Stomach (tissue), 9 donors: ENCODE measurements around the gene MED8. TPM values are rescaled to one million over a fixed set of nuclear protein-coding genes. Genes with fewer than 3 reads are reported as not detected.
A peak's percentile ranks its signal among the peaks of the same experiment; 100 is the strongest.

Experiments
- DNase-seq, 2 donors: peaks; one replicate each; pipeline versions ENCODE4 v3.0.0 to v3.0.0-alpha.2; 2013 to 2019
- H3K27ac ChIP-seq, 5 donors: fragments of 200-600 bp in 4 of 5; sonication (generic) in 4 of 5; one replicate each; pipeline ENCODE4 v1.5.1; 2013 to 2019; ENCODE audit warnings: mild to moderate bottlenecking in 1 of 5, moderate library complexity in 1 of 5
- H3K27me3 ChIP-seq, 3 donors: fragments of 200-600 bp; sonication (generic); one replicate each; pipeline ENCODE4 v1.5.1; 2017 to 2019; ENCODE audit warnings: mixed run types in 1 of 3
- H3K36me3 ChIP-seq, 4 donors: fragments of 200-600 bp; sonication (generic); 1 replicate in 3 of 4; 2 replicates in 1 of 4; pipeline ENCODE4 v1.5.1; 2016 to 2019
- H3K4me1 ChIP-seq, 4 donors: fragments of 200-600 bp; sonication (generic); one replicate each; pipeline ENCODE4 v1.5.1; 2016 to 2019
- H3K4me3 ChIP-seq, 4 donors: fragments of 200-600 bp; sonication (generic) in 3 of 4; one replicate each; pipeline ENCODE4 v1.5.1; 2016 to 2019; ENCODE audit warnings: mild to moderate bottlenecking in 1 of 4
- H3K9me3 ChIP-seq, 4 donors: fragments of 200-600 bp; sonication (generic); one replicate each; pipeline ENCODE4 v1.5.1; 2016 to 2019
- CTCF ChIP-seq, 7 experiments: fragments of 450-650 bp in 4 of 7; fragments of 200-600 bp in 3 of 7; sonication (generic) in 3 of 7; IDR thresholded peaks; one replicate each; pipeline ENCODE4 v1.5.1; 2016 to 2019; ENCODE audit warnings: antibody characterized with exemption in 7 of 7, control low read depth in 2 of 7, mild to moderate bottlenecking in 1 of 7
- EP300 ChIP-seq: sonication (generic); formaldehyde crosslinking; IDR thresholded peaks from one replicate; pipeline ENCODE4 v1.6.1; 2017; ENCODE audit warnings: antibody characterized with exemption
- POLR2A ChIP-seq, 4 donors: fragments of 450-650 bp; IDR thresholded peaks; one replicate each; pipeline ENCODE4 v1.6.1; 2016; ENCODE audit warnings: antibody characterized with exemption in 4 of 4, control low read depth in 2 of 4, mild to moderate bottlenecking in 1 of 4, moderate library complexity in 1 of 4
- POLR2AphosphoS5 ChIP-seq, 3 donors: sonication (generic); formaldehyde crosslinking; IDR thresholded peaks; one replicate each; pipeline ENCODE4 v1.6.1; 2016; ENCODE audit warnings: antibody characterized with exemption in 3 of 3
- WGBS, 5 donors: extraction: QIAGEN DNeasy Blood & Tissue Kit in 3 of 5; methylation state at CpG; one replicate each; pipeline versions ENCODE4 v1.1.5 to v1.1.7; 2013 to 2018; 5-methylcytosine and 5-hydroxymethylcytosine counted together
- intact Hi-C: fragments of 100-400 bp; cut with DNase I; formaldehyde crosslinking; loops from one replicate; pipeline ENCODE4 v1.15.1; 2023; ENCODE audit warnings: low total_unique reads
- polyA plus RNA-seq, 3 donors: library from polyadenylated mRNA; stranded (reverse); fragments of 200-250 nt; gene quantifications; one replicate each; pipeline ENCODE4 v1.2.3, GENCODE V29; 2013
- total RNA-seq, 5 donors: library from RNA; depleted of rRNA; stranded (reverse); fragments of >200 nt; gene quantifications; one replicate each; pipeline versions ENCODE4 v1.1.0 to v1.2.3, GENCODE V29; 2014 to 2016
- donor health status: healthy with polysubstance abuse.
- donor health status: Bipolar disorder and iron deficiency.
- donor health status: healthy.

The MED8 gene
- total and polyA plus RNA-seq, 8 donors, result 5.8 to 52.2 (median 30.1) TPM

GRCh38 chr1:43423672-43424550 is 34.3 kb upstream of the MED8 start:
- H3K36me3 ChIP-seq, result peaks cover 90 to 100% (median 99%) of the 10 kb centered on the region in 4 donors
- H3K4me3 ChIP-seq, result no peak overlapping the region
- TF ChIP-seq EP300 (no peak), CTCF (IDR thresholded peaks at IDR 0.05) (no peak), POLR2A (IDR thresholded peaks at IDR 0.05) (no peak), POLR2AphosphoS5 (IDR thresholded peaks at IDR 0.05) (no peak)
- H3K27me3 ChIP-seq, result no peaks in the 10 kb centered on the region
- H3K4me1 ChIP-seq, result peaks cover 0 to 3% (median 0%) of the 10 kb centered on the region in 4 donors
- peak; percentile 38 to 57 for DNase-seq
- no peaks in the 10 kb centered on the region for H3K9me3 ChIP-seq
- WGBS, 5 donors, result 76 to 84% (median 81%) methylated on average over 23 of the region's 23 CpGs
- intact Hi-C loops, result no loop called here
- H3K27ac ChIP-seq, result peak overlapping the region in 1 of 5 donors; percentile 51

GRCh38 chr1:43422995-43423671 is 33.5 kb upstream of the MED8 start:
- DNase-seq, result no peak
- H3K9me3 ChIP-seq, result no peaks in the 10 kb centered on the region
- H3K36me3 ChIP-seq, result peaks cover 90 to 100% (median 99%) of the 10 kb centered on the region in 4 donors
- H3K27ac ChIP-seq, result peak overlapping the region in 2 of 5 donors; percentile 20 to 51
- H3K27me3 ChIP-seq, result no peaks in the 10 kb centered on the region
- no peak overlapping the region for H3K4me3 ChIP-seq
- H3K4me1 ChIP-seq, result peaks cover 0 to 3% (median 0%) of the 10 kb centered on the region in 4 donors
- 92 to 95% (median 93%) methylated on average over 15 to 16 of the region's 16 CpGs for WGBS, 5 donors
- no peak for TF ChIP-seq CTCF (IDR thresholded peaks at IDR 0.05)
- no peak for TF ChIP-seq POLR2AphosphoS5 (IDR thresholded peaks at IDR 0.05)
- TF ChIP-seq POLR2A (IDR thresholded peaks at IDR 0.05), result no peak
- TF ChIP-seq EP300, result no peak
- intact Hi-C loops, result no loop called here

- peaks cover 86 to 100% (median 99%) of the 10 kb centered on the region in 4 donors for H3K36me3 ChIP-seq
- no peak for DNase-seq
- WGBS, 5 donors, result 91 to 96% (median 93%) methylated on average over 11 to 12 of the region's 12 CpGs
These were observed 32.6 kb upstream of the MED8 start for GRCh38 chr1:43421976-43422750.

GRCh38 chr1:43421396-43421795 is 31.8 kb upstream of the MED8 start:
- 94 to 100% (median 95%) methylated on average over 6 of the region's 6 CpGs for WGBS, 5 donors
- H3K4me3 ChIP-seq, result no peak overlapping the region
- H3K4me1 ChIP-seq, result no peaks in the 10 kb centered on the region
- no peaks in the 10 kb centered on the region for H3K9me3 ChIP-seq
- intact Hi-C loops, result no loop called here
- no peaks in the 10 kb centered on the region for H3K27me3 ChIP-seq
- peaks cover 85 to 100% (median 99%) of the 10 kb centered on the region in 4 donors for H3K36me3 ChIP-seq
- DNase-seq, result no peak
- H3K27ac ChIP-seq, result no peak overlapping the region
- no peak for TF ChIP-seq CTCF (IDR thresholded peaks at IDR 0.05)
- no peak for TF ChIP-seq POLR2AphosphoS5 (IDR thresholded peaks at IDR 0.05)

More at GRCh38 chr1:43421976-43422750, 32.6 kb upstream of the MED8 start:
- no peak for TF ChIP-seq POLR2AphosphoS5 (IDR thresholded peaks at IDR 0.05)
- intact Hi-C loops, result no loop called here
- Histone ChIP-seq H3K27ac (no peak overlapping the region), H3K9me3 (no peaks in the 10 kb centered on the region), H3K4me3 (no peak overlapping the region), H3K4me1 (peaks cover 0 to under 1% (median 0%) of the 10 kb centered on the region in 4 donors), H3K27me3 (no peaks in the 10 kb centered on the region)
